OCI-LY3 (cell line): ENCODE data around the gene SERPINF2.
"Not testable (repeated sequence)": the region's sequence is repeated elsewhere in the genome, so short reads cannot be mapped to it uniquely, and the experiment has no call there.

Experiments
- H2AFZ ChIP-seq: fragments of 200-600, 300-600 bp; shearing (Covaris generic); 2 replicates; pipeline ENCODE4 v1.6.0; 2014; ENCODE audit warnings: antibody characterized with exemption, low read depth, low read length
- H3K27ac ChIP-seq: fragments of 200-600, 300-600 bp; sonication (generic); 2 replicates; pipeline ENCODE4 v1.5.1; 2014; ENCODE audit warnings: mild to moderate bottlenecking, low read length, moderate library complexity, mixed read lengths
- H3K27me3 ChIP-seq: fragments of 200-600, 300-600 bp; sonication (generic); 2 replicates; pipeline ENCODE4 v1.6.1; 2014; ENCODE audit warnings: low read depth, low read length, mixed read lengths
- H3K36me3 ChIP-seq: fragments of 200-600, 300-600 bp; sonication (generic); replicated peaks from 2 replicates; pipeline ENCODE3; 2014; ENCODE audit warnings: low read depth, low read length, mixed read lengths
- H3K4me1 ChIP-seq: fragments of 300-600, 200-600 bp; sonication (generic); 2 replicates; pipeline ENCODE4 v1.6.1; 2014; ENCODE audit warnings: low read length, mixed read lengths
- H3K4me2 ChIP-seq: fragments of 200-600, 300-600 bp; sonication (generic); 2 replicates; pipeline ENCODE4 v1.6.1; 2014; ENCODE audit warnings: low read length, mixed read lengths
- H3K4me3 ChIP-seq: fragments of 300-600, 200-600 bp; sonication (generic); 2 replicates; pipeline ENCODE4 v1.5.1; 2014; ENCODE audit warnings: antibody characterized with exemption, mild to moderate bottlenecking, low read length, moderate library complexity
- H3K79me2 ChIP-seq: fragments of 300-600, 200-600 bp; shearing (Covaris generic); 2 replicates; pipeline ENCODE4 v1.6.1; 2014; ENCODE audit warnings: mild to moderate bottlenecking, low read length, mixed read lengths
- H3K9ac ChIP-seq: fragments of 300-600, 200-600 bp; shearing (Covaris generic); 2 replicates; pipeline ENCODE4 v1.6.0; 2014; ENCODE audit warnings: mild to moderate bottlenecking, low read length, moderate library complexity
- H3K9me3 ChIP-seq: fragments of 200-600, 300-600 bp; shearing (Covaris generic); 2 replicates; pipeline ENCODE4 v1.6.1; 2014; ENCODE audit warnings: low read length, mixed read lengths; ENCODE audit not compliant: insufficient read depth
- H4K20me1 ChIP-seq: fragments of 200-600, 300-600 bp; sonication (generic); 2 replicates; pipeline ENCODE4 v1.6.1; 2016; ENCODE audit warnings: low read length, mixed read lengths; ENCODE audit not compliant: insufficient read depth
- EZH2phosphoT487 ChIP-seq: fragments of 200-600 bp; shearing (Covaris generic); IDR thresholded peaks from 2 replicates; pipeline ENCODE4 v1.6.1; 2018; ENCODE audit warnings: antibody characterized with exemption, mixed run types, low read depth
- TF ChIP-seq, protein P1 (sequence below): fragments of 200-600, 300-600 bp; sonication (generic); IDR thresholded peaks from 2 replicates; pipeline ENCODE4 v1.5.1; 2014; ENCODE audit warnings: antibody characterized with exemption, low read length, low read depth

SERPINF2 gene

DNA sequence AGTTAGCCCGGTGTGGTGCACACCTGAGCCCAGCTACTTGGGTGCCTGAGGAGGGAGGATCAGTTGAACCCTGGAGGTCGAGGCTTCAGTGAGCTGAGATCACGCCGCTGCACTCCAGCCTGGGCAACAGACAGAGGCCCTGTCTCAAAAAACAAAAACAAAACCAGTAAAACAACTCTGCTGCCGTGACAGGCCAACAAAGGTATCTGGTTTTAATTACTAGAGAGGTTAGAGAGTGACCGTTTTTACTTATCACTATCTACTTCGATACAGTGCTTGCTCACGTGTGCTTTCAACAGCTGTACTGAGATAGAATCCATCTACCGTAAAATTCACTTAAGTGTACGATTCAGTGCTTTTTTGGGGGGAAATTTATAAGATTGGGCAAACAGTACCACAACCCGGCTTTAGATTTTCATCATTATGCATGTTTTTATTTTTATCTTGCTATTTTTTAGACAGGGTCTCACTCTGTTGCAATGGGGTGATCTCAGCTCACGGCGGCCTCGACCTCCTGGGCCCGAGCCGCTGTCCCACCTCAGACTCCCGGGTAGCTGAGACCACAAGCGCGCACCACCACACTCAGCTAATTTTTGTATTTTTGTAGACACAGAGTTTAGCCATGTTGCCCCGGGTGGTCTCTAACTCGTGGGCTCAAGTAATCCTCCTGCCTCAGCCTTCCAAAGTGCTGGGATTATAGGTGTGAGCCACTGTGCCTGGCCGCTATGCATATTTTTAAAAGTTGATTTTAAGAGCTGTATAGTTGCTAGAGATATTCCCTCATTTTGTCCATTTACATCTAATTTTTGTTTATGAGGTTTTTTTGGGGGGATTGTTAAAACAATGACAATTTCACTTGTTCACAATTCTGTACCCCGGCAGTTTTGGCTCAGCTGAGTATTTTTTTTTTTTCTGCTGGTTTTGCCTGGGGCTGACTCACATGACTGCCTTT, 50.1 kb downstream of the SERPINF2 start:
- no peaks in the 10 kb centered on the region for H3K4me1 ChIP-seq
- no peaks in the 10 kb centered on the region for H3K9me3 ChIP-seq
- TF ChIP-seq, protein P1, sequence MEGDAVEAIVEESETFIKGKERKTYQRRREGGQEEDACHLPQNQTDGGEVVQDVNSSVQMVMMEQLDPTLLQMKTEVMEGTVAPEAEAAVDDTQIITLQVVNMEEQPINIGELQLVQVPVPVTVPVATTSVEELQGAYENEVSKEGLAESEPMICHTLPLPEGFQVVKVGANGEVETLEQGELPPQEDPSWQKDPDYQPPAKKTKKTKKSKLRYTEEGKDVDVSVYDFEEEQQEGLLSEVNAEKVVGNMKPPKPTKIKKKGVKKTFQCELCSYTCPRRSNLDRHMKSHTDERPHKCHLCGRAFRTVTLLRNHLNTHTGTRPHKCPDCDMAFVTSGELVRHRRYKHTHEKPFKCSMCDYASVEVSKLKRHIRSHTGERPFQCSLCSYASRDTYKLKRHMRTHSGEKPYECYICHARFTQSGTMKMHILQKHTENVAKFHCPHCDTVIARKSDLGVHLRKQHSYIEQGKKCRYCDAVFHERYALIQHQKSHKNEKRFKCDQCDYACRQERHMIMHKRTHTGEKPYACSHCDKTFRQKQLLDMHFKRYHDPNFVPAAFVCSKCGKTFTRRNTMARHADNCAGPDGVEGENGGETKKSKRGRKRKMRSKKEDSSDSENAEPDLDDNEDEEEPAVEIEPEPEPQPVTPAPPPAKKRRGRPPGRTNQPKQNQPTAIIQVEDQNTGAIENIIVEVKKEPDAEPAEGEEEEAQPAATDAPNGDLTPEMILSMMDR = no peak
- no peak for TF ChIP-seq EZH2phosphoT487
- H3K27ac ChIP-seq = no peak overlapping the region
- peaks cover 7% of the 10 kb centered on the region for H3K36me3 ChIP-seq
- H2AFZ ChIP-seq = no peak overlapping the region
- H4K20me1 ChIP-seq = no peaks in the 10 kb centered on the region
- H3K79me2 ChIP-seq = peaks cover 7% of the 10 kb centered on the region
- no peak overlapping the region for H3K4me2 ChIP-seq
- no peaks in the 10 kb centered on the region for H3K27me3 ChIP-seq
- no peak overlapping the region for H3K9ac ChIP-seq
- no peak overlapping the region for H3K4me3 ChIP-seq

DNA sequence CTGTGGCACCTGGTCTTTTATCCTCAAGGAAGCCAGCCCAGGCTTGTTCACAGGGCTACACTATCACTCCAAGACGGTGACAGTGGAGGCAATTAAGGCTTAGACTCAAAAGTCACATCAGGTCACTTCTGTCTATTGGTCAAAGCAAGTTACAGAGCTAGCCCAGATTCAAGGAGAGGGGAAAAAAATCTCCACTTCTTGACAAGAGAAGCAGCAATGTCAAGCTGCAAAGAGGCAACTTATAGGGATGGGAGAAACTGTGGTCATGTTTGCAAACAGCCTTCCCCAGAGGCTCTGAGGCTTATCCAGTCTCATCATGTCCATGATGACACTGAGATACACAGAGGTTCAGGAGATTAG, 50.8 kb downstream of the SERPINF2 start:
- no peaks in the 10 kb centered on the region for H3K4me1 ChIP-seq
- no peaks in the 10 kb centered on the region for H3K9me3 ChIP-seq
- H3K4me3 ChIP-seq = no peak overlapping the region
- H3K27me3 ChIP-seq = no peaks in the 10 kb centered on the region
- H2AFZ ChIP-seq = no peak overlapping the region
- H3K4me2 ChIP-seq = no peak overlapping the region
- H3K36me3 ChIP-seq = peaks cover 7% of the 10 kb centered on the region
- no peaks in the 10 kb centered on the region for H4K20me1 ChIP-seq
- no peak for TF ChIP-seq EZH2phosphoT487
- TF ChIP-seq, protein P1 = no peak
- H3K27ac ChIP-seq = no peak overlapping the region
- no peak overlapping the region for H3K9ac ChIP-seq
- H3K79me2 ChIP-seq = peaks cover 7% of the 10 kb centered on the region

DNA sequence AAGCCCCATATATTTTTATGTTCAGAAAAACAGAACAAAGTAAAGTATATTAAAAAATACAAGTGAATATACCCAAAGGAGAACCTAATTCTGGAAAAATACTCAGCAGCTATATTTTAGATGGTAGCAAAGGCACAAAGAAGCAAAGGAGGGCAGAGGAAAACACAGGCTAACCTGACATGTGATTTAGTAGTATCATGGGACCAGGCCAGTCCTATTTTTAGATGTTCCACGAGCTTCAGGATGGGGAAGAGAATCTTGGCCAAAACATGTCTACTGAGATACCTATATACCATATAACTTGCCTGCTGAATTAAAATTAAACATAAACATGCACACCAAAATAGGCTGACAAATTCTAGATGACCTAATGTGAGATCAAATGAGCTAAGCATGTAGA, 54.1 kb downstream of the SERPINF2 start:
- no peaks in the 10 kb centered on the region for H3K27me3 ChIP-seq
- peaks cover 7% of the 10 kb centered on the region for H3K79me2 ChIP-seq
- no peaks in the 10 kb centered on the region for H3K4me1 ChIP-seq
- TF ChIP-seq, protein P1 = no peak
- TF ChIP-seq EZH2phosphoT487 = no peak
- H4K20me1 ChIP-seq = no peaks in the 10 kb centered on the region
- no peak overlapping the region for H3K9ac ChIP-seq
- peaks cover 13% of the 10 kb centered on the region for H3K36me3 ChIP-seq
- H3K27ac ChIP-seq = no peak overlapping the region
- no peaks in the 10 kb centered on the region for H3K9me3 ChIP-seq
- H3K4me2 ChIP-seq = no peak overlapping the region
- H2AFZ ChIP-seq = no peak overlapping the region
- H3K4me3 ChIP-seq = no peak overlapping the region

DNA sequence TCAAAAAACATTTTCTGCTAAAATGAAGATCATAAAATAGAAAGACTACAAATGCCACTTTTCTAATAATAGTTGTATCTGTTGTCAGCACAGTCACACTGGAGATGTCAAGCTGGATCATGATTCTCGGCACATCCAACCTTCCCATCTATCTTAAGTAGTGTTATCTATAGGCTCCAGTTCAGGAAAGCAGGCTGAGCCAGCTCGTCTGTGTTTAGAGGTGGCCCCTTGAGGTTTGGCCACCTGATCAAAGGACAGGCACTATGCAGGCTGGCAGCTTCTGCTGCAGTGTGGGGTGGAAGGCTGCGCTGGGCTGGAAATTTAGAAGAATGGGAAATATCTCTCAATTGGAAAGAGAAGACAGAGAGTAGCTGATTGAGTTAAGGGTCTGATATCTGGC, 54.7 kb downstream of the SERPINF2 start:
- Histone ChIP-seq H3K27ac (no peak overlapping the region), H3K9me3 (no peaks in the 10 kb centered on the region), H4K20me1 (no peaks in the 10 kb centered on the region), H3K4me2 (no peak overlapping the region), H3K4me1 (no peaks in the 10 kb centered on the region), H3K36me3 (peaks cover 13% of the 10 kb centered on the region), H3K4me3 (no peak overlapping the region), H3K79me2 (peaks cover 7% of the 10 kb centered on the region), H3K27me3 (no peaks in the 10 kb centered on the region), H3K9ac (no peak overlapping the region), H2AFZ (no peak overlapping the region)
- no peak for TF ChIP-seq EZH2phosphoT487
- TF ChIP-seq, protein P1 = no peak

DNA sequence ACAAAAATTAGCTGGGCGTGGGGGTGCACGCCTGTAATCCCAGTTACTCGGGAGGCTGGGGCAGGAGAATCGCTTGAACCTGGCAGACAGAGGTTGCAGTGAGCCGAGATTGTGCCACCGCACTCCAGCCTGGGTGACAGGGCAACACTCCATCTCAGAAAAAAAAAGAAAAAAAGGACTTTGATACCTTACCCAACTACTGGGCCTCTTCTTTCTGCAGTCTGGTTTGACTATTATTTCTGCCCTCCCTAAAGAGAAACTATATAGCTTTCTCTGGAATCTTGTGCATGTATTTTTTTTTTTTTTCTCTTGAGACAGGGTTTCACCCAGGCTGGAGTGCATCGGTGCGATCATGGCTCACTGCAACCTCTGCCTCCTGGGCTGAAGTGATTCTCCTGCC, 55.2 kb downstream of the SERPINF2 start:
- H2AFZ ChIP-seq, H3K27me3 ChIP-seq, H3K9ac ChIP-seq, H3K4me3 ChIP-seq, H4K20me1 ChIP-seq, H3K9me3 ChIP-seq, H3K27ac ChIP-seq, H3K4me2 ChIP-seq, H3K79me2 ChIP-seq, H3K4me1 ChIP-seq: not testable (repeated sequence)
- H3K36me3 ChIP-seq = peaks cover 13% of the 10 kb centered on the region
